Ishikawa (cell line): ENCODE measurements around the gene CLDN4.

ENCODE experiments used
- CEBPB ChIP-seq: IDR thresholded peaks from 2 replicates; pipeline ENCODE4 v1.6.1; 2012
- CREB1 ChIP-seq: IDR thresholded peaks from 2 replicates; pipeline ENCODE4 v1.6.1; 2012; ENCODE audit warnings: low read depth
- EGR1 ChIP-seq: IDR thresholded peaks from 2 replicates; pipeline ENCODE4 v1.6.1; 2012
- EP300 ChIP-seq: IDR thresholded peaks from 2 replicates; pipeline ENCODE4 v1.6.1; 2012; ENCODE audit warnings: borderline replicate concordance
- FOXM1 ChIP-seq: IDR thresholded peaks from 2 replicates; pipeline ENCODE4 v1.6.1; 2012; ENCODE audit warnings: low read depth, borderline replicate concordance
- NFIC ChIP-seq: IDR thresholded peaks from 2 replicates; pipeline ENCODE4 v1.6.1; 2012
- RAD21 ChIP-seq: IDR thresholded peaks from 2 replicates; pipeline ENCODE4 v1.6.1; 2012; ENCODE audit warnings: low read depth
- TAF1 ChIP-seq: IDR thresholded peaks from 2 replicates; pipeline ENCODE4 v1.6.1; 2012; ENCODE audit warnings: low read depth, mild to moderate bottlenecking
- TCF12 ChIP-seq: IDR thresholded peaks from 2 replicates; pipeline ENCODE4 v1.6.1; 2012; ENCODE audit warnings: low read depth
- YY1 ChIP-seq: IDR thresholded peaks from 2 replicates; pipeline ENCODE4 v1.6.1; 2012; ENCODE audit warnings: low read depth
- ZBTB7A ChIP-seq: IDR thresholded peaks from 2 replicates; pipeline ENCODE4 v1.6.1; 2012; ENCODE audit warnings: low read depth
- TF ChIP-seq, protein P1 (sequence below): IDR thresholded peaks from 2 replicates; pipeline ENCODE4 v1.6.1; 2012
- TF ChIP-seq, protein P2 (sequence below): IDR thresholded peaks from 2 replicates; pipeline ENCODE4 v1.6.1; 2012
- TF ChIP-seq, protein P3 (sequence below): IDR thresholded peaks from 2 replicates; pipeline ENCODE4 v1.6.1; 2012; ENCODE audit warnings: low read depth, mild to moderate bottlenecking

DNA sequence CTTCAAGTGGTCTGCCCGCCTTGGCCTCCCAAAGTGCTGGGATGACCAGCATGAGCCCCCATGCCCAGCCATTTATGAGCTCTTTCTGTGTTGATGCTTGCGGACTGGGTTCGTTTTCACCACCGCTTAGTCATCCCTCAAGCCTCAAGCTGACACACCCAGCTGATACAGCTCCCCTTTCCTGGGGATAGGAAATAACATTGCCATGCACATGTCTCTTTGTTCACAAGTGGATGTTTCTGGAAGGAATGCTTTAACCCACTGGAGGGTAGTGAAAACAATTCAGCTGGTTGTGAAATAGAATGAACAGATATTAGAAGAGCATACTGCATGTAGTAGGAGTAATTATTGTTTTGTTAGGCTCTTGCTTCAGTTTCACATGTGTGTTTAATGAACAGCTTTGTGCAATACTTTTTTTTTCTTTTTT, 20.0 kb downstream of the CLDN4 start:
- TF ChIP-seq CREB1 (no peak), EP300 (peak; percentile 56), RAD21 (no peak), CEBPB (peak; percentile 34; the same call in 1 of the 2 replicates), FOXM1 (no peak), TCF12 (no peak), TAF1 (no peak), EGR1 (no peak), NFIC (no peak), YY1 (no peak), ZBTB7A (no peak)
- TF ChIP-seq, protein P1, sequence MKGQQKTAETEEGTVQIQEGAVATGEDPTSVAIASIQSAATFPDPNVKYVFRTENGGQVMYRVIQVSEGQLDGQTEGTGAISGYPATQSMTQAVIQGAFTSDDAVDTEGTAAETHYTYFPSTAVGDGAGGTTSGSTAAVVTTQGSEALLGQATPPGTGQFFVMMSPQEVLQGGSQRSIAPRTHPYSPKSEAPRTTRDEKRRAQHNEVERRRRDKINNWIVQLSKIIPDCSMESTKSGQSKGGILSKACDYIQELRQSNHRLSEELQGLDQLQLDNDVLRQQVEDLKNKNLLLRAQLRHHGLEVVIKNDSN, result no peak
- TF ChIP-seq, protein P2, sequence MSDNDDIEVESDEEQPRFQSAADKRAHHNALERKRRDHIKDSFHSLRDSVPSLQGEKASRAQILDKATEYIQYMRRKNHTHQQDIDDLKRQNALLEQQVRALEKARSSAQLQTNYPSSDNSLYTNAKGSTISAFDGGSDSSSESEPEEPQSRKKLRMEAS, result peak; percentile 77; the same call in 1 of the 2 replicates
- TF ChIP-seq, protein P3, sequence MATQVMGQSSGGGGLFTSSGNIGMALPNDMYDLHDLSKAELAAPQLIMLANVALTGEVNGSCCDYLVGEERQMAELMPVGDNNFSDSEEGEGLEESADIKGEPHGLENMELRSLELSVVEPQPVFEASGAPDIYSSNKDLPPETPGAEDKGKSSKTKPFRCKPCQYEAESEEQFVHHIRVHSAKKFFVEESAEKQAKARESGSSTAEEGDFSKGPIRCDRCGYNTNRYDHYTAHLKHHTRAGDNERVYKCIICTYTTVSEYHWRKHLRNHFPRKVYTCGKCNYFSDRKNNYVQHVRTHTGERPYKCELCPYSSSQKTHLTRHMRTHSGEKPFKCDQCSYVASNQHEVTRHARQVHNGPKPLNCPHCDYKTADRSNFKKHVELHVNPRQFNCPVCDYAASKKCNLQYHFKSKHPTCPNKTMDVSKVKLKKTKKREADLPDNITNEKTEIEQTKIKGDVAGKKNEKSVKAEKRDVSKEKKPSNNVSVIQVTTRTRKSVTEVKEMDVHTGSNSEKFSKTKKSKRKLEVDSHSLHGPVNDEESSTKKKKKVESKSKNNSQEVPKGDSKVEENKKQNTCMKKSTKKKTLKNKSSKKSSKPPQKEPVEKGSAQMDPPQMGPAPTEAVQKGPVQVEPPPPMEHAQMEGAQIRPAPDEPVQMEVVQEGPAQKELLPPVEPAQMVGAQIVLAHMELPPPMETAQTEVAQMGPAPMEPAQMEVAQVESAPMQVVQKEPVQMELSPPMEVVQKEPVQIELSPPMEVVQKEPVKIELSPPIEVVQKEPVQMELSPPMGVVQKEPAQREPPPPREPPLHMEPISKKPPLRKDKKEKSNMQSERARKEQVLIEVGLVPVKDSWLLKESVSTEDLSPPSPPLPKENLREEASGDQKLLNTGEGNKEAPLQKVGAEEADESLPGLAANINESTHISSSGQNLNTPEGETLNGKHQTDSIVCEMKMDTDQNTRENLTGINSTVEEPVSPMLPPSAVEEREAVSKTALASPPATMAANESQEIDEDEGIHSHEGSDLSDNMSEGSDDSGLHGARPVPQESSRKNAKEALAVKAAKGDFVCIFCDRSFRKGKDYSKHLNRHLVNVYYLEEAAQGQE, result no peak
